Endothelial cell of umbilical vein (primary cell): ENCODE results near the gene ABHD14A.

Source experiments
- CTCF ChIP-seq, 2 donors: IDR thresholded peaks; 1 replicate in 1 of 2; 2 replicates in 1 of 2; pipeline ENCODE4 v1.5.1; 2011; ENCODE audit warnings: low read length in 2 of 2, mild to moderate bottlenecking in 2 of 2, moderate library complexity in 2 of 2, control low read depth in 1 of 2, inconsistent platforms in 1 of 2, low read depth in 1 of 2; ENCODE audit not compliant: insufficient read depth in 1 of 2; ENCODE audit errors: extremely low read depth in 1 of 2
- EZH2 ChIP-seq: IDR thresholded peaks from 2 replicates; pipeline ENCODE4 v1.6.1; 2012; ENCODE audit warnings: borderline replicate concordance, low read depth, mild to moderate bottlenecking, moderate library complexity, low read length, inconsistent platforms; ENCODE audit not compliant: severe bottlenecking
- FOS ChIP-seq: IDR thresholded peaks from 2 replicates; pipeline ENCODE4 v1.6.1; 2011; ENCODE audit warnings: mild to moderate bottlenecking, low read length, moderate library complexity, borderline replicate concordance; ENCODE audit not compliant: insufficient read depth
- GATA2 ChIP-seq: IDR thresholded peaks from 2 replicates; pipeline ENCODE4 v1.7.0; 2011; ENCODE audit warnings: low read depth, mild to moderate bottlenecking, moderate library complexity, mixed read lengths, low read length; ENCODE audit not compliant: insufficient read length, insufficient read depth
- JUN ChIP-seq: IDR thresholded peaks from 2 replicates; pipeline ENCODE4 v1.6.1; 2011; ENCODE audit warnings: borderline replicate concordance, low read depth; ENCODE audit not compliant: insufficient read length, insufficient read depth
- MAX ChIP-seq: IDR thresholded peaks from 2 replicates; pipeline ENCODE4 v1.6.1; 2011; ENCODE audit not compliant: insufficient read depth, insufficient read length
- MYC ChIP-seq: IDR thresholded peaks from one replicate; pipeline ENCODE4 v1.6.1; 2011; ENCODE audit warnings: mild to moderate bottlenecking, low read depth, low read length
- POLR2A ChIP-seq: IDR thresholded peaks from 2 replicates; pipeline ENCODE4 v1.6.1; 2012; ENCODE audit warnings: low read depth, mild to moderate bottlenecking, control low read depth, low read length
- POLR2AphosphoS5 ChIP-seq: IDR thresholded peaks from 2 replicates; pipeline ENCODE4 v1.6.1; 2012; ENCODE audit warnings: low read depth, mild to moderate bottlenecking, control low read depth, low read length, moderate library complexity; ENCODE audit not compliant: insufficient read depth

- TF ChIP-seq CTCF (IDR thresholded peaks at IDR 0.05; ENCODE audit: extremely low read depth in 1 of 2, insufficient read depth in 1 of 2, low read depth in 1 of 2, low read length in 2 of 2), result no peak
- TF ChIP-seq EZH2, result no peak
- TF ChIP-seq POLR2AphosphoS5, result no peak
- TF ChIP-seq FOS, result no peak
- no peak for TF ChIP-seq MAX
- TF ChIP-seq JUN, result no peak
- no peak for TF ChIP-seq POLR2A
- no peak for TF ChIP-seq MYC
- TF ChIP-seq GATA2, result no peak
Measured at GRCh38 chr3:52025453-52025852, 50.6 kb downstream of the ABHD14A start.
